NB4 (cell line): Measurements from ENCODE around the gene NR1H2.
"Not testable (repeated sequence)": the region's sequence is repeated elsewhere in the genome, so short reads cannot be mapped to it uniquely, and the experiment has no call there.

Source experiments
- DNase-seq: peaks from one replicate; pipeline ENCODE4 v3.0.0; 2010; ENCODE audit warnings: low read depth
- H3K4me3 ChIP-seq: one replicate; pipeline ENCODE4 v1.5.1; 2011; ENCODE audit warnings: mild to moderate bottlenecking, low read depth, low read length, moderate library complexity
- MYC ChIP-seq: IDR thresholded peaks from 2 replicates; pipeline ENCODE4 v1.6.1; 2011; ENCODE audit warnings: low read depth, low read length
- POLR2A ChIP-seq: IDR thresholded peaks from 2 replicates; pipeline ENCODE4 v1.6.1; 2011; ENCODE audit warnings: mild to moderate bottlenecking; ENCODE audit not compliant: insufficient read length; ENCODE audit errors: extremely low read depth
- TF ChIP-seq, protein P1 (sequence below): IDR thresholded peaks from 2 replicates; pipeline ENCODE4 v1.6.1; 2011; ENCODE audit warnings: low read depth, low read length
- TF ChIP-seq, protein P2 (sequence below): IDR thresholded peaks from one replicate; pipeline ENCODE4 v1.5.1; 2012; ENCODE audit warnings: low read depth, low read length

NR1H2 gene

DNA sequence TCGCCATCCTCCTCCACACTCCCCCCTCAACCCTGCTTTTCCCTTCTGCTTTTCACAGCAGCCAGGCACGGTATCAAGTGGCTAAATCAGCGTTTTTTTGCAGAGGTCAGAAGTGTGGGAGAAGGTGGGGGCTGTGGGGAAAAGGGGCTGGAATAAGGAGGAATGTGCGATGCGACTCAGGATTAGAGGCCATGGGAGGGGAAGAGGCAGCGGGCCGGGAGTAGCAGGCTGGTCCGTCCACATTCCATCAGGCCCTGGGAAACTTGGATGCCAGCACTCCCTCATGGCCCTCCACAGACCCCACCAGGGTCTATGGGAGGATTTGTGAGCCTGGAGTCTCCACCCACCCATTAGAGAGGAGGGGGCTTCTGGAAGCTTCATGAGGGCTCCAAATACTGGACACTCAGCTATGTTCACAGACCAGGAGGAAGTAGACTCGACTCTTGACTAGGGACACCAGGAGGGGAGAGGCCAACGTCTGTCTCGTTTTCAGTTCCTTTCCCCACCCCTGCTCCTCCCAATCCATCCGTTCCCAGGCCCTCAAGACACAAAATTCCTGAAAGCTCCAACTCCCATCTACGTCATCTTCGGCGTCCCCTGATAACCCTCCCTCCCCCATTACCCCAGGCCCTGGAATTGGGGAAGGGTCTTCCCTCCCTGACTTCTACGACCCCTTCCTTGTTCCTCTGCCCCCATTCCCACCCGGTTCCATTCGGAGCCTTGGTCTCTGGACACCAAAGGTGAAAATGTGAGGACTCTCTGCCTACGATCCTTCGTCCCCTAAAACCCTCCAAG, 43.8 kb upstream of the NR1H2 start:
- TF ChIP-seq, protein P1, sequence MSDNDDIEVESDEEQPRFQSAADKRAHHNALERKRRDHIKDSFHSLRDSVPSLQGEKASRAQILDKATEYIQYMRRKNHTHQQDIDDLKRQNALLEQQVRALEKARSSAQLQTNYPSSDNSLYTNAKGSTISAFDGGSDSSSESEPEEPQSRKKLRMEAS: no peak
- TF ChIP-seq, protein P2, sequence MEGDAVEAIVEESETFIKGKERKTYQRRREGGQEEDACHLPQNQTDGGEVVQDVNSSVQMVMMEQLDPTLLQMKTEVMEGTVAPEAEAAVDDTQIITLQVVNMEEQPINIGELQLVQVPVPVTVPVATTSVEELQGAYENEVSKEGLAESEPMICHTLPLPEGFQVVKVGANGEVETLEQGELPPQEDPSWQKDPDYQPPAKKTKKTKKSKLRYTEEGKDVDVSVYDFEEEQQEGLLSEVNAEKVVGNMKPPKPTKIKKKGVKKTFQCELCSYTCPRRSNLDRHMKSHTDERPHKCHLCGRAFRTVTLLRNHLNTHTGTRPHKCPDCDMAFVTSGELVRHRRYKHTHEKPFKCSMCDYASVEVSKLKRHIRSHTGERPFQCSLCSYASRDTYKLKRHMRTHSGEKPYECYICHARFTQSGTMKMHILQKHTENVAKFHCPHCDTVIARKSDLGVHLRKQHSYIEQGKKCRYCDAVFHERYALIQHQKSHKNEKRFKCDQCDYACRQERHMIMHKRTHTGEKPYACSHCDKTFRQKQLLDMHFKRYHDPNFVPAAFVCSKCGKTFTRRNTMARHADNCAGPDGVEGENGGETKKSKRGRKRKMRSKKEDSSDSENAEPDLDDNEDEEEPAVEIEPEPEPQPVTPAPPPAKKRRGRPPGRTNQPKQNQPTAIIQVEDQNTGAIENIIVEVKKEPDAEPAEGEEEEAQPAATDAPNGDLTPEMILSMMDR: no peak
- TF ChIP-seq MYC (no peak), POLR2A (no peak)
- H3K4me3 ChIP-seq: no peak overlapping the region
- DNase-seq: no peak

- TF ChIP-seq, protein P2: no peak
- TF ChIP-seq, protein P1: no peak
- TF ChIP-seq POLR2A (no peak), MYC (no peak)
- H3K4me3 ChIP-seq: no peak overlapping the region
- no peak for DNase-seq
Observed at GRCh38 chr19:50333235-50333736, 43.0 kb upstream of the NR1H2 start.

GRCh38 chr19:50333737-50334617, 42.3 kb upstream of the NR1H2 start:
- DNase-seq: no peak
- TF ChIP-seq, protein P1: no peak
- TF ChIP-seq MYC (no peak), POLR2A (no peak)
- TF ChIP-seq, protein P2: no peak
- H3K4me3 ChIP-seq: no peak overlapping the region

DNA sequence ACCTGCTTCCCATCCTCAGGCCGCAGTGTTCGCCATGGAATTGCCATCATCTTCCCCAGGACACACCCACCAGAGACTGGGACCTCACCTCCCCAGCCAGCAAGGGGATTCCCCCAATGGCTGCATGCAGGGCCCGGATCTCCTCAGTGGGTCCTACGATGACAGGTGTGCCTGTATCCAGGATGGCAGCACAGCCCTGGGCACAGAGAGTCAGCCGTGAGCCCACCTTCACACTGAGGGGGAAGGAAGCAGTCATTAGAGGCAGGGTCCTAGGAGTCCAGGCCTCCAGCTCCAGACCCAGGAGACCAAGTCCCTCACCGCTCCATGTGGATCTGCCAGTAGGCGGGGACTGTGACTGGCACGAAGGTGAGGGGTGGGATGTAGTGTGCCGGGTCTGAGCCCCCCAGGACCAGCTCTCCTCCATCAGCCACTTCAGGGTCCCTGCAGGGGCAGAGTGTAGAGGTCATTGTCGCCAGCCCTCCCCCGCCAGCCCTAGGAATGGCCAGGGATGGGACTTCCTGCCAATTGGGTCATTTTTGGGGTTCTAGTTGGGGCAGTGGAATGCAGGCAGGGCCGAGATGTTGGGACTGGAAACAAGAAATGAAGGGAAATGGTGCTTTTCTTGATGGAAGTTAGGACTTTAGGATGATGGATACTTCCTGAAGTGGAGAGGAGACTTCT, 41.4 kb upstream of the NR1H2 start:
- no peak for DNase-seq
- no peak overlapping the region for H3K4me3 ChIP-seq
- TF ChIP-seq, protein P1: no peak
- TF ChIP-seq POLR2A (no peak), MYC (no peak)
- TF ChIP-seq, protein P2: no peak

DNA sequence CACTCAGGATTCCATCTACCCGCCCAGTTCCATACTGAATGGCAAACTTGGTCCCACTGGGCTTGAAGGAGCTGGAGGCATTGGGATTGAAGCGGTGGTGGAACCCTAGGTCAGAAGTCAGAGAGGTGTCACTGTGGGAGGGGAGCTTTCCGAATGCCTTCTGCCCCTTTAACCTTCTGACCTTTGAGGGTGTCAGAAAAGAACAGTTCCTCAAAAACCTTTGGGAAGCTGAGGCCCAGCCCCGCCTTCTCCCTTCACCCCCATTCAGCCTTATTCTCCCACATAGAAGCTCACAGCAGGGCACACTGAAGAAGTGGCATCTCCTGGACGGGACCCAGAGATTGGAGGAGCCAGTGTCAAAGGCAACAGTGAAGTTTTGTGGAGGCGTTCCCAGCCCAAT, 39.2 kb upstream of the NR1H2 start:
- not testable (repeated sequence) for H3K4me3 ChIP-seq, DNase-seq

DNA sequence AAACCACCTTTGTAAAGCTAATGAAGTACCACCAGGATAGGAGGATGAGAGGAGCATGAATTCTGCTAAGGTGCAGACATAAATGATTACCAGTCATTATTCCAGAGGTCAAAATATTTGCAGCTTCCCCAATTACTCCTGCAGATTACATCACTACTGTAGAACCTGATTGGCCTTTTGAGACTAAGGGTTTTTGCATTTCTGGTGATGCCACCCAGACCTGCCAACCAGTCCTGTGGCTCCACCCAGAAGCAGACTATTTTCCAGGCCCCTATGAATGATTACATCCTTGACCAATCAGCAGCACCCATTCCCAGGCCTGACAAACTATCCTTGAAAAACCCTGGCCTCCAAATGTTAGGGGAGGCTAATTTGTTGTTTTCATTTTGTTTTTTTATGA, 35.9 kb upstream of the NR1H2 start:
- no peak overlapping the region for H3K4me3 ChIP-seq
- TF ChIP-seq POLR2A (no peak), MYC (no peak)
- TF ChIP-seq, protein P2: no peak
- TF ChIP-seq, protein P1: no peak
- DNase-seq: no peak
